KMS-11 (cell line): Measurements from ENCODE around the gene DUOX2.
"Not testable (repeated sequence)": the region's sequence is repeated elsewhere in the genome, so short reads cannot be mapped to it uniquely, and the experiment has no call there.

Experiments used
- H2AFZ ChIP-seq: fragments of 200-600 bp; sonication (generic); 2 replicates; pipeline ENCODE4 v1.6.1; 2016; ENCODE audit warnings: antibody characterized with exemption, mixed run types, low read depth
- H3K27ac ChIP-seq: fragments of 200-600 bp; sonication (generic); 2 replicates; pipeline ENCODE4 v1.6.1; 2016; ENCODE audit warnings: mild to moderate bottlenecking, mixed run types
- H3K27me3 ChIP-seq: fragments of 200-600 bp; sonication (generic); 2 replicates; pipeline ENCODE4 v1.6.1; 2017; ENCODE audit warnings: mild to moderate bottlenecking, low read depth, mixed run types, moderate library complexity; ENCODE audit not compliant: insufficient read depth
- H3K36me3 ChIP-seq: fragments of 200-600 bp; sonication (generic); 2 replicates; pipeline ENCODE4 v1.6.1; 2017; ENCODE audit warnings: mild to moderate bottlenecking, mixed run types; ENCODE audit not compliant: insufficient read depth
- H3K4me1 ChIP-seq: fragments of 200-600 bp; sonication (generic); 2 replicates; pipeline ENCODE4 v1.6.1; 2016; ENCODE audit warnings: mild to moderate bottlenecking, low read depth, mixed run types; ENCODE audit not compliant: poor library complexity, severe bottlenecking
- H3K4me2 ChIP-seq: fragments of 200-600 bp; sonication (generic); 2 replicates; pipeline ENCODE4 v1.7.0; 2016; ENCODE audit warnings: mild to moderate bottlenecking, mixed run types
- H3K4me3 ChIP-seq: fragments of 200-600 bp; sonication (generic); IDR thresholded peaks from 2 replicates; pipeline ENCODE4 v1.6.1; 2017; ENCODE audit warnings: low read depth, low read length, mixed read lengths; ENCODE audit not compliant: insufficient read depth
- H3K79me2 ChIP-seq: fragments of 200-600 bp; sonication (generic); 2 replicates; pipeline ENCODE4 v1.6.1; 2016; ENCODE audit warnings: low read depth, mixed run types; ENCODE audit not compliant: insufficient read depth
- H3K9ac ChIP-seq: fragments of 200-600 bp; sonication (generic); 2 replicates; pipeline ENCODE4 v1.6.1; 2016; ENCODE audit warnings: mild to moderate bottlenecking, mixed run types
- H4K20me1 ChIP-seq: fragments of 200-600 bp; sonication (generic); 2 replicates; pipeline ENCODE4 v1.6.1; 2016; ENCODE audit warnings: mild to moderate bottlenecking, mixed run types; ENCODE audit not compliant: insufficient read depth
- CTCF ChIP-seq: fragments of 200-600 bp; sonication (generic); conservative IDR thresholded peaks from 2 replicates; pipeline ENCODE4 v1.6.1; 2017; ENCODE audit warnings: low read depth, mild to moderate bottlenecking, antibody characterized with exemption, low read length, moderate library complexity, mixed read lengths

Gene DUOX2

GRCh38 chr15:45050587-45050986 is 63.4 kb downstream of the DUOX2 start:
- Histone ChIP-seq H3K4me1 (no peaks in the 10 kb centered on the region), H4K20me1 (no peaks in the 10 kb centered on the region), H3K79me2 (no peaks in the 10 kb centered on the region), H2AFZ (no peak overlapping the region), H3K4me3 (no peak overlapping the region), H3K9ac (no peak overlapping the region), H3K27ac (no peak overlapping the region), H3K4me2 (no peak overlapping the region), H3K27me3 (no peaks in the 10 kb centered on the region), H3K36me3 (no peaks in the 10 kb centered on the region)
- no peak for TF ChIP-seq CTCF

DNA sequence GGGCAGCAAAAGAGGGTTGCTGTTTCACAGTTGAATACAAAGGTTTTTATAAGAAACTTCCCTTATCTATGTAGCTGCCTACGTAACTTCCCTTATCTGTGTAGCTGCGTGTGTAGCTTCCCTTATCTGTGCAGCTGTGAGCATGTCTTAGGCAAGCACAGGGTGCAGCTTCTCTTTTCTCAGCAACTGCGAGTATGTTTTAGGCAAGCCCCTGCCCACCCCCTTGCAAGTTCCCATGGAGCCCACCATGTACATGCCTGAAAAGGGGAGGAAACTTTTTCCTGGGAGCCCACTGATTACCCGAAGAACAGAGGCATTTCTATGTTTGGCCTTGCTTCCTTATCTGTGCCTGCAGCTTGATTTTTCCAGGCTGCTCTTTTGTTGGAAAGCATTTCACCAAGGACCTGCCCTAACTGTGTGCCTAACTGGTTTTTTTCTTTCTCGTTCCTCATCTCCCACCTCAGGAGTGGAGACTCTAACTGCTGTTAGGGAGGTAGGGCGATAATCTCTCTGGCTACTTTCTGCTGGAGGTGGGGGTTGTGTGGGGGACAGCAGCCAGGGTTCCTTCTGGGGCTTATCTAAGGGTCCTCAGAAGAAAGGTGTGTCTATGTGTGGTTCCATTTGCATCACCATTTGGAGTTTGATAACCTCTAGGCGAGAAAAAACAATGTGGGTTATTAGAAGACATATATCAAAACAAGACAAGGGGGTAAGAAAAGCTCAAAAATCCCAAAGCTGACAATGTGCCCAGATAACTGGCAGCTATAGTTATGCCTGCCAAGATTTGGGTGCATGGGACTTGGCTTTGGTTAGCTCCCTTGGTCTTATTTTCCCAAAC is 65.0 kb downstream of the DUOX2 start:
- Histone ChIP-seq H3K4me1 (no peaks in the 10 kb centered on the region), H3K4me3 (no peak overlapping the region), H2AFZ (no peak overlapping the region), H3K9ac (no peak overlapping the region), H3K4me2 (no peak overlapping the region), H4K20me1 (no peaks in the 10 kb centered on the region), H3K79me2 (no peaks in the 10 kb centered on the region), H3K27me3 (no peaks in the 10 kb centered on the region), H3K27ac (no peak overlapping the region), H3K36me3 (no peaks in the 10 kb centered on the region)
- no peak for TF ChIP-seq CTCF

- H3K4me3 ChIP-seq, H4K20me1 ChIP-seq, H3K4me1 ChIP-seq, H3K79me2 ChIP-seq, H3K27me3 ChIP-seq, H3K4me2 ChIP-seq, H3K9ac ChIP-seq, H2AFZ ChIP-seq, H3K27ac ChIP-seq, H3K36me3 ChIP-seq: not testable (repeated sequence)
Observed at GRCh38 chr15:45048449-45048793, 65.6 kb downstream of the DUOX2 start.

DNA sequence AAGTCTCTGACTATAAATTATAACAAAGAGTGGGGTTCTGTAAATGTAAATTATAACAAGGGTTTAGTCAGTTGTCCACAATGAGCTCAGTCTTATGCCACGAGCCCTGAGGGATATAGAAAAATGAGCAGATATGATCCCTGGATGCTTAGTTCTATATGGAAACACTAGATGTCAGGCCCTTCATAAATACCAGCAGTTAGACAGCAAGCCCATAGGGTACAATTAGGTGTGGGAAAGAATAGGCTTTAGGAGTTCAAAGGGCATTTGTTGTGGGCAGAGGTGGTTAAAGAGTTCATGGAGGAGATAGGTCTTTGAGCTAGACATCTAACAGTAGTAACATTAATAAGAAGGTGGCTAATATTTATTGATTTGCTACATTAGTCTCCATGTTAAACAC is 69.7 kb downstream of the DUOX2 start:
- not testable (repeated sequence) for H4K20me1 ChIP-seq, H3K4me1 ChIP-seq, H3K4me3 ChIP-seq, H3K79me2 ChIP-seq, H3K9ac ChIP-seq, H3K36me3 ChIP-seq, H3K4me2 ChIP-seq, H3K27me3 ChIP-seq, H3K27ac ChIP-seq, H2AFZ ChIP-seq

- H3K36me3 ChIP-seq, H3K4me1 ChIP-seq, H3K27ac ChIP-seq: not testable (repeated sequence)
Observed at GRCh38 chr15:45042859-45043258, 71.1 kb downstream of the DUOX2 start.

More at GRCh38 chr15:45042859-45043258, 71.1 kb downstream of the DUOX2 start:
- H3K9ac ChIP-seq, H3K79me2 ChIP-seq, H3K27me3 ChIP-seq, H3K4me2 ChIP-seq, H3K4me3 ChIP-seq, H2AFZ ChIP-seq, H4K20me1 ChIP-seq: not testable (repeated sequence)
